Stromal cell of bone marrow (primary cell): ENCODE data around the gene NAA40.

ENCODE experiments used
- DNase-seq: peaks from one replicate; pipeline ENCODE4 v3.0.0-alpha.2; 2012; ENCODE audit warnings: low read depth

Gene NAA40

GRCh38 chr11:63986932-63987513 is 48.2 kb downstream of the NAA40 start:
- DNase-seq, result no peak

GRCh38 chr11:63991558-63991957 is 52.8 kb downstream of the NAA40 start:
- DNase-seq, result no peak

- no peak for DNase-seq
These were observed 54.3 kb downstream of the NAA40 start for GRCh38 chr11:63993100-63993499.

GRCh38 chr11:63993993-63994392 is 55.2 kb downstream of the NAA40 start:
- no peak for DNase-seq

- DNase-seq, result no peak
These were observed 57.7 kb downstream of the NAA40 start for GRCh38 chr11:63996512-63996911.

- no peak for DNase-seq
These were observed 58.4 kb downstream of the NAA40 start for GRCh38 chr11:63997104-63997700.

- DNase-seq, result no peak
These were observed 59.1 kb downstream of the NAA40 start for GRCh38 chr11:63997801-63998337.

- DNase-seq, result no peak
These were observed 60.0 kb downstream of the NAA40 start for GRCh38 chr11:63998558-63999348.

- DNase-seq, result no peak
These were observed 60.7 kb downstream of the NAA40 start for GRCh38 chr11:63999349-64000025.

GRCh38 chr11:64000026-64000739 is 61.4 kb downstream of the NAA40 start:
- DNase-seq, result peak; percentile 33

GRCh38 chr11:64000740-64001483 is 62.1 kb downstream of the NAA40 start:
- DNase-seq, result no peak

GRCh38 chr11:64001484-64002420 is 63.0 kb downstream of the NAA40 start:
- no peak for DNase-seq

- DNase-seq, result no peak
These were observed 65.2 kb downstream of the NAA40 start for GRCh38 chr11:64003807-64004589.

- no peak for DNase-seq
These were observed 65.8 kb downstream of the NAA40 start for GRCh38 chr11:64004590-64004984.

GRCh38 chr11:64005691-64006090 is 66.9 kb downstream of the NAA40 start:
- DNase-seq, result no peak

GRCh38 chr11:64006398-64006797 is 67.6 kb downstream of the NAA40 start:
- no peak for DNase-seq
